ENCODE results near the gene ITIH5.

The ITIH5 gene

GRCh38 chr10:7583626-7584025 lies 83.1 kb downstream of the ITIH5 start:
- no peak for DNase-seq (ENCODE audit: low spot score)

GRCh38 chr10:7580520-7580919 lies 86.2 kb downstream of the ITIH5 start:
- no peak for DNase-seq (ENCODE audit: low spot score)

- no peak for DNase-seq (ENCODE audit: low spot score)
These were observed 87.1 kb downstream of the ITIH5 start for GRCh38 chr10:7579681-7580080.

GRCh38 chr10:7577579-7577978 lies 89.2 kb downstream of the ITIH5 start:
- DNase-seq (ENCODE audit: low spot score), result no peak

- no peak for DNase-seq (ENCODE audit: low spot score)
These were observed 89.6 kb downstream of the ITIH5 start for GRCh38 chr10:7577176-7577575.

GRCh38 chr10:7576340-7576739 lies 90.4 kb downstream of the ITIH5 start:
- DNase-seq (ENCODE audit: low spot score), result no peak

- no peak for DNase-seq (ENCODE audit: low spot score)
These were observed 94.4 kb downstream of the ITIH5 start for GRCh38 chr10:7572391-7572790.

- no peak for DNase-seq (ENCODE audit: low spot score)
These were observed 94.8 kb downstream of the ITIH5 start for GRCh38 chr10:7571981-7572380.

GRCh38 chr10:7567911-7568620 lies 98.7 kb downstream of the ITIH5 start:
- DNase-seq (ENCODE audit: low spot score), result no peak

- DNase-seq (ENCODE audit: low spot score), result no peak
These were observed 99.9 kb downstream of the ITIH5 start for GRCh38 chr10:7566891-7567290.

GRCh38 chr10:7565871-7566270 lies 100.9 kb downstream of the ITIH5 start:
- no peak for DNase-seq (ENCODE audit: low spot score)

GRCh38 chr10:7563770-7564169 lies 103.0 kb downstream of the ITIH5 start:
- DNase-seq (ENCODE audit: low spot score), result no peak

GRCh38 chr10:7563368-7563767 lies 103.4 kb downstream of the ITIH5 start:
- no peak for DNase-seq (ENCODE audit: low spot score)

- DNase-seq (ENCODE audit: low spot score), result no peak
These were observed 104.8 kb downstream of the ITIH5 start for GRCh38 chr10:7561985-7562384.

GRCh38 chr10:7561216-7561893 lies 105.4 kb downstream of the ITIH5 start:
- no peak for DNase-seq (ENCODE audit: low spot score)

- DNase-seq (ENCODE audit: low spot score), result no peak
These were observed 106.2 kb downstream of the ITIH5 start for GRCh38 chr10:7560519-7560918.

GRCh38 chr10:7559386-7559785 lies 107.4 kb downstream of the ITIH5 start:
- no peak for DNase-seq (ENCODE audit: low spot score)

GRCh38 chr10:7558036-7558435 lies 108.7 kb downstream of the ITIH5 start:
- no peak for DNase-seq (ENCODE audit: low spot score)

- DNase-seq (ENCODE audit: low spot score), result no peak
These were observed 113.2 kb downstream of the ITIH5 start for GRCh38 chr10:7553531-7553930.

GRCh38 chr10:7551950-7552716 lies 114.6 kb downstream of the ITIH5 start:
- no peak for DNase-seq (ENCODE audit: low spot score)

- DNase-seq (ENCODE audit: low spot score), result no peak
These were observed 115.5 kb downstream of the ITIH5 start for GRCh38 chr10:7551289-7551688.

GRCh38 chr10:7550013-7550412 lies 116.8 kb downstream of the ITIH5 start:
- DNase-seq (ENCODE audit: low spot score), result no peak

- no peak for DNase-seq (ENCODE audit: low spot score)
These were observed 118.9 kb downstream of the ITIH5 start for GRCh38 chr10:7547829-7548228.

All from AG08396 (cell line).